Duodenal mucosa (tissue), 2 donors: ENCODE results near the gene NSDHL.

Source experiments
- H3K27ac ChIP-seq: one replicate; pipeline ENCODE4 v1.7.0; 2013; ENCODE audit warnings: low read depth, low read length
- H3K27me3 ChIP-seq, 2 donors: one replicate each; pipeline ENCODE4 v1.7.0; 2013; ENCODE audit warnings: low read length in 2 of 2, control low read depth in 1 of 2; ENCODE audit not compliant: insufficient read depth in 2 of 2, control insufficient read depth in 1 of 2
- H3K36me3 ChIP-seq, 2 donors: one replicate each; pipeline ENCODE4 v1.7.0; 2013; ENCODE audit warnings: low read length in 2 of 2, control low read depth in 1 of 2; ENCODE audit not compliant: insufficient read depth in 2 of 2, control insufficient read depth in 1 of 2
- H3K4me1 ChIP-seq, 2 donors: one replicate each; pipeline ENCODE4 v1.7.0; 2013; ENCODE audit warnings: low read length in 2 of 2, control low read depth in 1 of 2; ENCODE audit not compliant: insufficient read depth in 2 of 2, control insufficient read depth in 1 of 2
- H3K4me3 ChIP-seq, 2 donors: one replicate each; pipeline ENCODE4 v1.7.0; 2013; ENCODE audit warnings: low read length in 2 of 2, low read depth in 1 of 2
- H3K9ac ChIP-seq, 2 donors: one replicate each; pipeline ENCODE4 v1.7.0; 2013; ENCODE audit warnings: low read length in 2 of 2, low read depth in 1 of 2
- H3K9me3 ChIP-seq, 2 donors: one replicate each; pipeline ENCODE4 v1.7.0; 2013; ENCODE audit warnings: low read length in 2 of 2, control low read depth in 1 of 2; ENCODE audit not compliant: control insufficient read depth in 1 of 2

Gene NSDHL

DNA sequence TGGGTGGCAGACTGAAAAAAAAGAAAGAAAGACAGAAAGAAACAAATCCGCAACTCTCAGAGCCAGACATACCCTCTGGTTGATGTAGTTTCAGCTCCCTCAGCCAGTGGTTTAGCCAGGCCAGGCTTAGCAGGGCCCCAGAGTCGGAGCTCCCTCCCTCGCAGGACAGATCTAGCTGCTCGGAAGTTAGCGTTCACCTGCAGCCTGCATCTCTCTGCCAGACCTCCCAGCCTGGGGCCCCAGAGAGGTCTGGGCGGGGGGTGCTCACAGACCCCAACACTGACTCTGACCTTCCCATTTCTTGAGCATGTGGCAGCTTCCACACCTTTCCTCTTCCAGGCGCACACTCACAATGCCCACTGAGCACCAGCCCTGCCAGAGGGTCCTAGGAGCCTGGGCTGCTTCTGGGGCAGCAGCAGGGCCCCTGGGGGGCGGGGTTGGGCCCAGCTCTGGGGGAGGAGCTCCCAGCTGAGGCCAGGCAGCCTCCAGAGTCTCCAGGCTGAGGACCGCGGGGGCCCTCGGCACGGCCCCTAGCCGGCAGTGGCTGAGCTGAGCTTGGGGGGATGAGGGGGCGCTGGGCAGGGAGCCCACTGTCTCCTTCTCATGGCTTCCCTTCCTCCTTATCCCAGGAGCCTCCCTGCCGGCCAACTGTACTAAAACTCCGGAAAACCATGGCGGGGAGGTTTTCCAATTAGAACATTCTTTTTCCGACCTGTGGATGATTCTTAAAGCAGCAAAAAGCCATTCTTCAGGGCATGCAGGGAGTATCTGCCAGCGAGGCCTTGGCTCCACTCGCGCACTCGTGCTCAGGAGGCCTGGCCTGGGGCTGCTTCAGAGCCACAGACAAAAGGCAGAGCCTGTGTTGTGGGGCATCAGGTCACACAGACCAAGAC is 62.4 kb downstream of the NSDHL start:
- no peak overlapping the region for H3K27ac ChIP-seq
- no peaks in the 10 kb centered on the region for H3K9me3 ChIP-seq
- H3K36me3 ChIP-seq: no peaks in the 10 kb centered on the region
- peaks cover 0 to 5% of the 10 kb centered on the region in 2 donors for H3K4me1 ChIP-seq
- H3K9ac ChIP-seq: no peak overlapping the region
- no peaks in the 10 kb centered on the region for H3K27me3 ChIP-seq
- no peak overlapping the region for H3K4me3 ChIP-seq

DNA sequence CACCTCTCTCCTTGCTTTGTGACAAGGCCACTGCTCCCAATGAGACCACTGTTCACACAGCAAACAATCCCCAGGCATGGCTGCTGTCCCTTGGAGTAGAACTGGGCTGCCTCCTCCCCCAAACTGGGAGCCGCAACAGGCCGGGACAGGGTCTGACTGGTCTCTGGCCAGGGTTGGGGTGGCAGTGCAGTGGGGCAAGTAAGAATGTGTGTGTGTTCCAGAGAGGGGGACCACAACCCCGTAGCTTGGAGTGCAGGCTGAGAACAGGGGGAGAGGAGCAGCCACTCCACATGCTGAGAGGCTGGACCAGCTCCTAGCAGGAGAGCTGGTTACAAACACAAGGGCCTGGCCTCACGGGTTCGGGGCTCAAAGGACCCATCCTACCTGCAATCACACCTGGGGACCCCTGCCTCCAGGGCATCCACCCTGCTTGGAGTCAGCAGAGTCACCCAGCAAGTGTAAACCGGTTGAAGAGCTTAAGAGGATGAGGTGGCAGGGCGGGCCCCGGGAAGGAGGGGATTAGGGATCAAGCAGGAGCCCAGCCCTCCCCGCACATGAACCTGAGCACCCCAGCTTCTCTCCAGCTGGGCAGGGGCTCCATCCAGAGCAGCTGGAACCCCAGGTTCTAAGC is 63.2 kb downstream of the NSDHL start:
- Histone ChIP-seq H3K4me3 (no peak overlapping the region), H3K27me3 (no peaks in the 10 kb centered on the region), H3K36me3 (no peaks in the 10 kb centered on the region), H3K4me1 (peaks cover 0 to 5% of the 10 kb centered on the region in 2 donors), H3K9ac (no peak overlapping the region), H3K27ac (no peak overlapping the region), H3K9me3 (no peaks in the 10 kb centered on the region)

DNA sequence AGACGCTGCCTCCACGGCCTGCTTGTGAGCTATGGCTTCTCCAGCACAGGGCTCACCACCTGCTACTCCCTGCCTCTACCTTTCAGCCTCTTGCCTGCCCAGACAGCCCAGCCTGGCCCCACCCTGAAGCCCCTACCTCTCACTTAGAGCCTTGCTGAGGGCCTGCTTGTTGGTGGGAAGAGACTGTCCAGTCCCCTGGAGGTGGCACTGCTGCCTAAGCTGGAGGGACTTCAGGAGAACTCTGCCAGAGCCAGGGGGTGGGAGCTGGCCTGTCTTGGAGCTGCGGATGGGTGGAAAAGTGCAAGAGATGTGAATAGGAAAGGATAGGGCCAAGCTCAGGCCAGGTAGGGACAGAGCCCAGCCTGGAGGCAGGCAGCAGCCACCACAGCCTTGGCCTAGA is 64.3 kb downstream of the NSDHL start:
- Histone ChIP-seq H3K9me3 (no peaks in the 10 kb centered on the region), H3K9ac (no peak overlapping the region), H3K4me3 (no peak overlapping the region), H3K4me1 (peaks cover 0 to 5% of the 10 kb centered on the region in 2 donors), H3K36me3 (no peaks in the 10 kb centered on the region), H3K27ac (no peak overlapping the region), H3K27me3 (no peaks in the 10 kb centered on the region)

DNA sequence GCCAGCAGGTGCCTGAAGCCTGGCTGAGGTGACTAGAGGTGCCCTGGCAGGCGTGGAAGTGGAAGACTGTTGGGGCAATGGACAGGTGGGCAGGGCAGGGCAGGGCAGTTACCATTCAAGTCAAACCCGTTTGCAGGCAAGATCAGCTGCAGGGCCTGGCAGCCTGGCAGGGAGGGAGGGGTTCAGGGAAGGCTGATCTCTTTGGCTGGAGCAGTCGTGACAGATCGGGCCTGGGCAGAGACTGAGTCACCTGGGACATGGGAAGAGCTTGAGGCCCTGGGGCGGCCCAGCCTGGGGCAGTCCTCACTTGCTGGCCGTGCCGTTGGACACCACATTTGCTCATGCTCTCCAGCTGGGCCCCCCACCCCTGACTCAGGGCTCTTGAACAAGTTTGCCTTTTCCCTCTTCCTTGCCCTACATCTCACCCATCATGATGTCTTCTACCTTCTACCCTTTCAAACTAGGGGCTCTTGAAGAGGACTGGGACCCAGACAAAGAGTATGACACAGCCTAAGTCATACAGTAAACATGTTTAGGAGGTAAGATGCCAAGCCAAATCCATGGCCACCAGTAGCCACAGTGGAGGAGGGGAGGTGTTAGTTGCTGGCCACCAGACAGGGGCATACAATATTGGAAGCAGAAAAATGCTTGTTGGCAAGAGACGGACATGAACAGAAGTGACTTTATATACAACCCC is 65.0 kb downstream of the NSDHL start:
- Histone ChIP-seq H3K9me3 (no peaks in the 10 kb centered on the region), H3K27me3 (no peaks in the 10 kb centered on the region), H3K27ac (no peak overlapping the region), H3K4me3 (no peak overlapping the region), H3K4me1 (peaks cover 0 to 5% of the 10 kb centered on the region in 2 donors), H3K9ac (no peak overlapping the region), H3K36me3 (no peaks in the 10 kb centered on the region)

DNA sequence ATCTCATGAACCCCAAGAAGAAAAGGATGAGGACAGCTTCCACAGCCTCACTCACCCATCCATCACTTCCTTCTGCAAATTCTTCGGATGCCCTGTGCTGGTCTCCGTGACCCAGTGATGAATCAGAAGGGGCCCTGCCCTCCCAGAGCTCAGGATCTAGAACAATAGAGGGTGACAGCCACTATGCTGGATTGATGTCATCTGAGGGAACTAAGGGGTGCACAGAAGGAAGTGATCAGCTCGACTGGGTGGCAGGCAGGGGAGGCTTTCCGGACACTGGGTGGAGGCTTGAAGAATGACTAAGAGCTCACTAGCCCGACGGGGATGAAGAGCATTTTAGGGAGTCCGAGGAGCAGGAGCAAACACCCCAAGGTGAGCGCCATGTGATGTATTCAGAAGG is 65.6 kb downstream of the NSDHL start:
- peaks cover 0 to 5% of the 10 kb centered on the region in 2 donors for H3K4me1 ChIP-seq
- no peak overlapping the region for H3K4me3 ChIP-seq
- no peaks in the 10 kb centered on the region for H3K36me3 ChIP-seq
- no peaks in the 10 kb centered on the region for H3K9me3 ChIP-seq
- no peaks in the 10 kb centered on the region for H3K27me3 ChIP-seq
- no peak overlapping the region for H3K9ac ChIP-seq
- no peak overlapping the region for H3K27ac ChIP-seq

DNA sequence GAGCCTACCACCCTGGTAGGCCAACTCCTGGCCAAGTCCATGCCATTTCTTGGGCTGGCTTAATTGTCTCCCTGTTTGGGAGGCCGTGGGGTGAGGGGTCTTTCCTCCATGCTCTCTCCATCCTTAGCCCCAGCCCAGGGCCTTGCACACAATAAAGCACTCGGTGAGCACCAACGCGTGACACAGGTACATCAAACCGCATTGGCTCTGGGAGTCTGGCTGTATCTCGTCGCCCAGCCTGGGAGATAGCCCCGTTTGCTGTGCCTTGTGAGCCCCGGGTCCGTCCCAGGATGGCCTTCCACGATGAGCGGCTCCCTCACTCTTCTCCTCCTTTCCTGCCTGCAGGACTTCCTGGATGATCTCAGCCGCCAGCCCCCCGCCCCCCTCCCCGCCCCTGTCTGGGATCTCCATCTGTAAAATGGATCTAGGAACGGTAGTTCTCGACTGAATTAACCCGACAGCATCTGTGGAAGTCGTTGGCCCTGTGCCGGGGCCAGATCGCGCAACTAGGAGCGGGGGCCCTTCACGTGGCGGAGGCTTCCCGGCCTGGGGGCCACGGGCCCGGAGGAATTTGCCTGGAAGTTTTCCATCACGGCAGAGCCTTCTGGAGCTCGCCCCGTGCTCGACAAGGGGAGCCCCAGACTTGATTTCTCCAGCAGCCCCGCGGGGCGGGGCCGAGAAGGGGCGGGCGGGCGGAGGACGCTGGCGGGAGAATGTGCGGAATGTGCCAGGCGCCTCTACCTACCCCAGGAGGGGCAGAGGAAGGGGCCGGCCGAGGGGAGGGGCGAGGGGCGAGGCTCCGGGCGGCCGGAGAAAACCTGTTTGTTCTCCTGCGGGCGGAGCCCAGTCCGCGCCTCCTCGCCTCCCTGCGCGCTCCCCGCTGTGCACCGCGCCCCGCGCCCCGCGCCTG is 66.6 kb downstream of the NSDHL start, which contains the start of gene ZNF185:
TSS of gene ZNF185 (plus strand) at position 846 of the 910 bp plus-strand sequence. CDS start 16,423 bp downstream, outside the sequence.
- H3K9ac ChIP-seq: no peak within 1 kb of the TSS
- H3K27ac ChIP-seq: no peak within 1 kb of the TSS
- no peaks in the 10 kb centered on the region for H3K27me3 ChIP-seq
- no peaks in the 10 kb centered on the region for H3K36me3 ChIP-seq
- H3K4me1 ChIP-seq: peaks cover 0 to 5% of the 10 kb centered on the region in 2 donors
- H3K4me3 ChIP-seq: no peak within 1 kb of the TSS
- H3K9me3 ChIP-seq: no peaks in the 10 kb centered on the region

DNA sequence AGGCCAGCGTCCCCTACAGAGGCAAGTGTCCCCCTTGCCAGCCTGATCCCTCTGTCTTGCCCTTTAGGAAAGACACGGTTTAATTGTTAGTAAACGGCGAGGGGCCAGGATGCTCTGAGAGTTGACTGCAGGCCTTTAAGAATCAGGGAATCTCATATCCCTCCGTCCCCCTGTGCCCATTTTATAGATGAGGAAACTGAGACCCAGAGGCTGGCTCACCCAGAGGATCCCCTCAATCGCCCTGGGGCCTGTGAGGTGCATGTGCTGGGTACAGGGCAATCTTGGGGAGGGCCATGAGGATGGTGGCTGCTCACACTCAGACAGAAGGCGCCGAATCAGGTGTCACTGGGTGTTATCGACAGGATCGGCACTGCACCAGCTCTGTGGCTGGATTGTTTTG is 67.6 kb downstream of the NSDHL start:
- Histone ChIP-seq H3K9me3 (no peaks in the 10 kb centered on the region), H3K4me1 (peaks cover 0 to 5% of the 10 kb centered on the region in 2 donors), H3K4me3 (no peak overlapping the region), H3K27me3 (no peaks in the 10 kb centered on the region), H3K36me3 (no peaks in the 10 kb centered on the region), H3K27ac (no peak overlapping the region), H3K9ac (no peak overlapping the region)

DNA sequence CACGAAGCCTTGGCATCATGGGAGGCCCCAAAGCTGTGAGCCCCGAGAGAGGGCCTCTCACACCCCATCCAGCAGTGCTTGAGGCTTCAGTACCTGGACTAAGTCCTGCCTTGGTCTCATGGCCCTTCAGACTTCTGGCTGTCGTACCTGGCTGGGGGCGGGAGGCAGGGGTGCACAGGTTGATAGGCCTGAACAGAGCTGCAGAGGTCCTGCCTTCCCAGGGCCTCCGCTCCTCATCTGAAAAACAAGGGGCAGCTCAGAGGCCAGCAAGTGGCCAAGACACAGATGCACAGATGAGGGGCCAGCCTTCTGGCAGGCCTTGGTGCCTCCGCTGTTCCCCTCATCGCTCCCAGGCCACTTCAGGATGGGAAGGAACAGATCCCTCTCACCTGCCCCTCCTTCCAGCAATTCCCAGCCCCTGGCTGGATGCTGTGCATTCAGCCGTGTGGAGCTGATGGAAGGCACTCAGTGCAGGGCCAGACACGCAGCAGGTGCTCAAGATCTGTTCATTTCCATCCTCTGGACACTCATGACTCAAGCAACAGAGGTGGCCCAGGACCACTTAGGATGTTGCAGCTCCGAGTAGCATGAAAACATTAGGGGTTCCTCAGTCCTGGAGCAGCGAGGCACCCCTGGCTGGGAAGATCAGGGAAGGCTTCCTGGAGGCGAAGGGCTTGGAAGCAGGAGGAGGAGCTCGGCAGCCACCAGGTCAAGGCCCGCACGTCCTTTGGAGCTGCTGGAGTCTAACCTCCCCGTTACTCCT is 68.4 kb downstream of the NSDHL start:
- no peak overlapping the region for H3K4me3 ChIP-seq
- H3K27me3 ChIP-seq: no peaks in the 10 kb centered on the region
- no peak overlapping the region for H3K27ac ChIP-seq
- H3K4me1 ChIP-seq: peaks cover 0 to 7% of the 10 kb centered on the region in 2 donors
- H3K9ac ChIP-seq: no peak overlapping the region
- H3K36me3 ChIP-seq: no peaks in the 10 kb centered on the region
- no peaks in the 10 kb centered on the region for H3K9me3 ChIP-seq
